ENCODE results near the gene B3GALNT1.
"Not testable (repeated sequence)": the region's sequence is repeated elsewhere in the genome, so short reads cannot be mapped to it uniquely, and the experiment has no call there.

B3GALNT1 gene

GRCh38 chr3:161072751-161073150 lies 32.4 kb downstream of the B3GALNT1 start:
- DNase-seq = no peak

DNA sequence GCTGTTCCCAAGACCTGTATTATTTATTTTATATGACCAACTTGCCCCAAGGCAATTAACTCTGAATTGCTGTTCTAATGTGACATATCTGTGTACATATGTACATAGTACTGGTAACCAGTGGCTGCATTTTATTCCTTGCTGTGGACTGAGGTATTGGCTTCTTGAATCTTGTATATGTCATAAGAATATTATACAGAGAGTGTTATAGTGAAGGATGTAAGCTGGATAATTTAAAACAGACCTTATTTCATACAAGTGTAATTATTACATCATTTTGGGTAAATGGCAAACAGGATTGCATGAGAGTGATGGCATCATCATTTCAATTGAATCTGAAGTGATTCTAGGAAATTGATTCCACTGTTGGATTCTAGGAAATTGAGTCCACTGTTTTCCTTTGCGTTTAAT lies 32.9 kb downstream of the B3GALNT1 start:
- no peak for DNase-seq

DNA sequence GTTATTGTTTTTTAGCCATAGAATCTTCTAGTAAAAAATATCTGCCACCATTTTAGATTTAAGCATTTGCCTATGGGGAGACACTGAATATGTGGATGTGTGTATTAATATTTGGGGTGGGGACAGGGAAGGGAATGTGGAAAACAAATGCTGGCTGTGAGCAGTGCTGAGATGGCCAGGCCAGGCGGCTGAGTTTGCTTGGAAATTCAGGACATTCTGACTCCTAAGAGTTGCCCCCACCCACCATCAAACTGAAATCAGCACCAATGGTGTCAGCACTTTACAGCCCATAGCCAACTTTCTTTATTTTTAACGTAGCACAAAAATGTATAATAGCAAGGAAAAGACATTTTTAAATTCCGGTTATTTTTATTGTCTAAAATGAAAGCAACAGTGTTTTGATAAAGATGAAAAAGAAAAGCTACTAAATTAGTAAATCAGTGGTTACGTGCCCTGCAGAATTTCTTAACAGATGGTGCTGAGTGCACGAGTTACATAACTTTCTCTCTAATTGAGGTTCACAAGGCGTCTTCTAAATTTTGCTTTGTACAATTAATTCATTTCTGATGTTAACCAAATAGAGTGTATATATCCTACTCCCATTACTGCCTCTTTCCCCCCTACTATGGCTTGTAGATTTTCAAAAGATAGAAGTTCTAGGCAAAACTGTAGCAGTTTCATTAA lies 34.0 kb downstream of the B3GALNT1 start:
- DNase-seq = no peak

DNA sequence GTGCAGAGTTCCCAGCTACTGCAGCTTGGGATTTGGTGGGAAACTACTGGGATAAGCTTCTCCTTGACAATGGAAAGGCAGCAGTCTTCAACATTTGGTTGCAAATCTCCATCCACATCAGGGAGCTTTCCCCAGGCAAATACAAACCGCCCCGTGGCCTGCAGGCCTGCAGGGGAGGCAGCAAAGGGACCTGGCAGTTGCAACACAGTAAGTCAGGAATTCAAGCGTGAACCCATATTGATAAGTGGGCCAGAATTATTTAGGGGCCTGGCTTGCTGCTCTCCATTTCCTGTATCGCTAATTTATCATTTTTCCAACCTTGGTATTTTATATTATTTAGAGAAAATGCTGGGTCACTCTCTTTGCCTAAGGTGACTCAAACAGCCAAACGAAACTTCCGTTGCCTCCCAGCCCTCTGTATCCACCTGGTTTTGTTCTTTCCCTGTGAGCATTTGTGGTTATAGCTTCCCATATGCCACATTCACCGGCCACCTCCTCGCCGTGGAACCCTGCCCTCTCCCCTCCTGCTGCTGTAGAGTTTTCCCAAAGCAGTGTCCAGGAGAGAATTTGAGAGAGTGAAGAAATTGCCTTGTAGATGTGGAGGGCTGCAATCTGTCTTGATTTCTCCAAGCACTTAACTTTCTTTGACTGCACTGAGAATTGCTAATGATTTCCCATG lies 34.8 kb downstream of the B3GALNT1 start:
- DNase-seq = no peak

- DNase-seq = no peak
Observed at GRCh38 chr3:161069511-161070251, 35.5 kb downstream of the B3GALNT1 start.

DNA sequence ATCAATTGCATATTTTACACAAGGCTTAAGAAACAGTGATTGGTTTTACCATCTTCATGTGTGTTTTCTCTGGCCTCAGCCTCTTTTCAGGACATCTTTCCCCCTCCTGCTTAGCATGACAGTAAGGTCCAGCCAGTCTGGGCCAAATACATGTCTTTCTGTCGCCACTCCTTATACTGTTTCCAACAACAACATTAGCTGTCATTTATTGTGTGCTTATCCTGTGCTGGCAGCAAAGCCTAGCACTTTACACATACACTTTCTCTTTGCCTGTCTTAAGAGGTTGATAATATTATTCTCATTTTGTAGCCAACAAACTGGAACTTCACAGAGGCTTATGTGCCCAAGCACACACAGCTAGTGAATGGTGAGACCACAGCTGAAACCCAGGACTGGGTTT lies 37.8 kb downstream of the B3GALNT1 start:
- no peak for DNase-seq

- no peak for DNase-seq
Observed at GRCh38 chr3:161066930-161067329, 38.2 kb downstream of the B3GALNT1 start.

GRCh38 chr3:161064413-161064812 lies 40.7 kb downstream of the B3GALNT1 start:
- no peak for DNase-seq

DNA sequence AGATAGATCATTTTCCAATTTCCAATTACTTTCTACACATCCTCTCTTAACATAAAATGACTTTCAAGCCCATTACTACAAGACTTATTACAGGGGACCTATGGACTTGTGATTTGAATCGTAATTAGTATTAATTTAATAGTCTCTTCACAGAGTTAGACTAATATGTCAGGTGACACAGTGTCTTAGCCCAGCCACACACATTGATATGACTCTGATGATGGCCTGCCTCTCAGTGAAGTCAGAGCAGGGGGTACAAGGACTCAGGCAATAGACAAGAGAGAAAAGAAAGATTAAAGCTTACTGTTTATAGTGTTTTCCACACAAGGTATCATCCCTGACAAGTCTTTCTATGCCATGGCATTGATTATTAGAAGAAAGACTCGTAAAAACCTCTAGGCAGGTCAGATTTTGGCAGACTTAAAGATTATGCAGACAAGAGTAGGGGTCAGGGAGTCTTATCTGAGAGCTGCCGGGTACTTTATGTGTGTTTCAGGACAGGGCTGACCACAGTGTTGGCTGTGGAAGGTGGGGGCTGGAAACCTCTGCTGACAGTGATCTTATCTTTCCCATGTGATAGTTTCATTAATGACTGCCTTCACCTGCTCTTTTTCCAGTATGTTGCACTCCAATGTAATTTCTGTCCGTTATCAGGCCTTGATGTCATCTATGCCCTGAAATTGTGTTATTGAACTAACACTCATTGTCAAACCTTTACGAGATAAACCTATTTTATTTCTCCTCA lies 50.1 kb downstream of the B3GALNT1 start:
- no peak for DNase-seq

DNA sequence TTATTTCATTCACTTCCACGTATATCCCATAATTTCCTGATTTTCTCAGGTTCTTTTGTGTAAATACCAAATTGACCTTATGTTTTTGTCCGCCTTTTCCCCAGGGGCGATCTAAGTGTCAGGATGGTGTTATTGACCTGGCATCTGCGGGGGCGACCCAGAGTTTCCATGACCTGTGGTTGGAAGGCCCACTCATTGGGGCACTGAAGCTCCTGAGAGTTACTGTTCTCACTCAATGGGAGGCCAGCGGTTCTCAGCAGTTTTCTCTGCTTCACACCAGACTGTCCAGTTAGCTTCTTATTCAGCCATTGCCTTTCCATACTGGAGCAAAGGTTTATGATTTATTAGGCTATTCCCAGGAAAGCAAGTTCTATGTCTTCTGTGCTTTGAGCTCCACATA lies 53.3 kb downstream of the B3GALNT1 start:
- no peak for DNase-seq

DNA sequence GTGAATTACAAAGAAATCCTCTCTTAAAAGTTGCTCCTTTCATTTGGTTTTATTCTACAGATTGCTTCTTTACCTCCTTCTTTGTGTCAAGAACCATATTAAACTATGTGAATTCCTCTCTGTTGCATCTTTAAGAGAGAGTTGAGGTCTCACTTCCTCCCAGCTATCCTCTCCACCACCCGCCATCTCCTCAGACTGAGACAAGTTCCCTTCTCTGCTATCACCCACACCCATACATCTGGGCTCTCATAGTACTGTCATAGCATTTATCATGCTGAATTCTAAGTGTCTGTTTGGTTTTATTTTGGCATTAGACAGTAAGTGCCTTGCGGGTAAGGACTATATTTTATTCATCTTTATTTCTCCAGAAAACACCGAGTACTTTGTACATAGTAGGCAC lies 54.2 kb downstream of the B3GALNT1 start:
- DNase-seq = no peak

DNA sequence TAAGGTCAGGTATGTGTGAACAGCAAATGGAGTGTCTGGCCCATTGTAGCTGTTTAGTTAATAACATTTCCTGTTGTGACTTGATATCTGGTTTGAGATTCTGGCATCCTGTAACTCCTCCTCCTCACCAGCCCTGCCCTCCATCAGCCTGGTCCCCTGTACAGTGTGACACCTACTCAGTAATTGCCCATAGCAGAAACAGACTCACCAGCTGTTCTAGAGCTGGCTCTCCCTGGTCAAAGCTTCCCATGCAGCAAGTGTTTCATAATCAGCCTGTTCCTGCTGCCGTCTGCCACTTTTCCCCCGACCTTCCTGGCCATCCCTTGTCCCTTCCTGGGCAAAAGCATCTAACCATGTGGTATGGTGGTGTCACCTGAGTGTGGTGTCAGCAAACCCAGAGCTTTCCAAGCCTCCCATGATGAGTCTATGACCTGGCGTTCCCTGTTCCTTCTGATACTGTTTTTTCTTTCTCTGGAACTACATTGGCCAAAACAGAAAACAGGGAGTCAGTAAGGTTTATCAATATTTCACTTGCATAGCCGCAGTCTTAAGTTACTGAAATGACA lies 55.4 kb downstream of the B3GALNT1 start:
- no peak for DNase-seq

DNA sequence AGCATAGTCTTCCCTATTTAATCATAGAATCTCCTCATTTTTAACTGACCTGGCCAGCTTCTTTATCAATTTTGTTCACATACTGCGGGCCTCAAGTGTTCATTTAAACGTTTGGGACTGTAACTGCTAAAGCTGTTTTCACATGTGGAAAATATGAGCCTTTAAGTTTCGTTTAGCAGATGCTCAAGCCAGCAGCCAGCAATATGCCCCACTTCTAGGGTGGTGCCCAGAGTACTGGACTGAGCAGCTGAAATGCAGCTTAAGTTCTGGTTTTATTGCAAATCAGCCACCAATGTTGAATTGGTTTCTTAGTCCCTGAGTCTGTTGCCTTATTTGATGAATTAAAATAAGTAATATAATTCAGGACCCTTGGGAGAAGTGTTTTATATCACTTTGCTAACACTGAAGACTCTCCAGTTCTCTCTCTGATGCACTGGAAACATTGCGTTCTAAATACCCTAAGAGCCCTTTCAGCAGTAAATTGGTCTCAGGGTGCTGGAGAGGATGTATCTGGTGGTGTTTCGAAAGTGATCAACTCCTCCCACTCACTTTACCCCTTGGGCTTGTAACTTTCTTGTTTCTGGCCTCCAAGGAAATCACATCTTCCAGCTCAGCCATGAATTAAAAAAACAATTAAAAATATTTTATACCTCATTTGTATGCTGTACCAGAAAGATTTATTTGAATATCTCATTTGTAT lies 61.7 kb downstream of the B3GALNT1 start:
- no peak for DNase-seq

GRCh38 chr3:161042023-161042501 lies 63.1 kb downstream of the B3GALNT1 start:
- DNase-seq = no peak

- no peak for DNase-seq
Observed at GRCh38 chr3:161038725-161039124, 66.4 kb downstream of the B3GALNT1 start.

- DNase-seq = no peak
Observed at GRCh38 chr3:161035711-161036110, 69.4 kb downstream of the B3GALNT1 start.

- not testable (repeated sequence) for DNase-seq
Observed at GRCh38 chr3:161034913-161035550, 70.1 kb downstream of the B3GALNT1 start.

All from activated CD4-positive, alpha-beta T cell treated with anti-CD3 and anti-CD28 coated beads, Interleukin-2, amount 50 U/mL, for 1 hour (primary cell).